ENCODE data around the gene COQ4.

DNA sequence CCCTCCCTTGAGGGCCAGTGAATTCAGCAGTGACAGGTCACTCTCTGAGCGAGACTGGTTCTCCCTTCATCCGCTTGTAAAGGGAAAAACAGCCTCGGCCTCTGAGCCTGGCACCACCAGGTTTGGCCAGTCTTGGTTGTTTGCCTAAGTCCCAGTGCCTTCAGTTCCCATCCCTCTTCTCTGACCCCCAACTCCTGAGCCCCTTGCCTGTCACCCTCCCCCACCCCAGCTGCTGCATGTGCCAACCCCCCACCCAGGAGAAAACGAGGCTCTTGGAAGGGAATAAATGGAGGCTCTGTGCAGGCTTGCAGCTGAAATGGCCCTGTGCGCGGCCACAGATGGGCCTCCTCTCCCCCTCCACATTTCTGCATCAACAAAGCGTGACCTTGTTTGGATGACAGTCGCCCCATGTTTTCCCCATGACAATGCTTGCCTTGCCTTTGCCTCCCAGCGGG lies 51.6 kb downstream of the COQ4 start:
- TF ChIP-seq, protein P1, sequence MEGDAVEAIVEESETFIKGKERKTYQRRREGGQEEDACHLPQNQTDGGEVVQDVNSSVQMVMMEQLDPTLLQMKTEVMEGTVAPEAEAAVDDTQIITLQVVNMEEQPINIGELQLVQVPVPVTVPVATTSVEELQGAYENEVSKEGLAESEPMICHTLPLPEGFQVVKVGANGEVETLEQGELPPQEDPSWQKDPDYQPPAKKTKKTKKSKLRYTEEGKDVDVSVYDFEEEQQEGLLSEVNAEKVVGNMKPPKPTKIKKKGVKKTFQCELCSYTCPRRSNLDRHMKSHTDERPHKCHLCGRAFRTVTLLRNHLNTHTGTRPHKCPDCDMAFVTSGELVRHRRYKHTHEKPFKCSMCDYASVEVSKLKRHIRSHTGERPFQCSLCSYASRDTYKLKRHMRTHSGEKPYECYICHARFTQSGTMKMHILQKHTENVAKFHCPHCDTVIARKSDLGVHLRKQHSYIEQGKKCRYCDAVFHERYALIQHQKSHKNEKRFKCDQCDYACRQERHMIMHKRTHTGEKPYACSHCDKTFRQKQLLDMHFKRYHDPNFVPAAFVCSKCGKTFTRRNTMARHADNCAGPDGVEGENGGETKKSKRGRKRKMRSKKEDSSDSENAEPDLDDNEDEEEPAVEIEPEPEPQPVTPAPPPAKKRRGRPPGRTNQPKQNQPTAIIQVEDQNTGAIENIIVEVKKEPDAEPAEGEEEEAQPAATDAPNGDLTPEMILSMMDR (IDR thresholded peaks at IDR 0.05), result no peak
- no peak for TF ChIP-seq POLR2AphosphoS5 (IDR thresholded peaks at IDR 0.05)
